Measurements from ENCODE around the gene ANKRD26.

DNA sequence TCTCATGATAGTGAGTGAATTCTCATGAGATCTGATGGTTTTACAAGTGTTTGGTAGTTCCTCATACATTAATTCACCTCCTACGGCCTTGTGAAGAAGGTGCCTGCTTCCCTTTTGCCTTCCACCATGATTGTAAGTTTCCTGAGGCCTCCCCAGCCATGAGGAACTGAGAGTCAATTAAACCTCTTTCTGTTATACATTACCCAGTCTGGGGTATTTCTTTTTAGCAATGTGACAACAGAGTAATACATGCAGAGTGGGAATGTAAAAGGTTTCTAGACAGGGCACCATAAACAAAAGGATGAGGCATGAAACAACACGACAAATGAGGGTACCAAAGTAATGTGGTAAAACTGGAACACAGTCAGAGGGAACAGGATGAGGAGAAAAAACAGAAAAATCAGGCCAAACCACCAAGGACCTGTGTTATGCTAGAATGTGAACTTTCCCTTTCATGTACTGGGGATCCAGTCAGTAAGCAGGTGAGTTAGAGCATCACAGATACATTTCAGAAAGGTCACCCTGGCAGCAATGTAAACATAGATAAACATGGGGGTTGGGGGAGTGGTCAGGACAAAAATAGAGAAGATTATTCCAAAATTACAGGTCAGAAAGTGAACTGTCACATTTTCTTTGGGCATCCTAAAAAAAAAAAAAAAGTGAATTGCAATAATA lies 31.9 kb downstream of the ANKRD26 start:
- TF ChIP-seq, protein P1, sequence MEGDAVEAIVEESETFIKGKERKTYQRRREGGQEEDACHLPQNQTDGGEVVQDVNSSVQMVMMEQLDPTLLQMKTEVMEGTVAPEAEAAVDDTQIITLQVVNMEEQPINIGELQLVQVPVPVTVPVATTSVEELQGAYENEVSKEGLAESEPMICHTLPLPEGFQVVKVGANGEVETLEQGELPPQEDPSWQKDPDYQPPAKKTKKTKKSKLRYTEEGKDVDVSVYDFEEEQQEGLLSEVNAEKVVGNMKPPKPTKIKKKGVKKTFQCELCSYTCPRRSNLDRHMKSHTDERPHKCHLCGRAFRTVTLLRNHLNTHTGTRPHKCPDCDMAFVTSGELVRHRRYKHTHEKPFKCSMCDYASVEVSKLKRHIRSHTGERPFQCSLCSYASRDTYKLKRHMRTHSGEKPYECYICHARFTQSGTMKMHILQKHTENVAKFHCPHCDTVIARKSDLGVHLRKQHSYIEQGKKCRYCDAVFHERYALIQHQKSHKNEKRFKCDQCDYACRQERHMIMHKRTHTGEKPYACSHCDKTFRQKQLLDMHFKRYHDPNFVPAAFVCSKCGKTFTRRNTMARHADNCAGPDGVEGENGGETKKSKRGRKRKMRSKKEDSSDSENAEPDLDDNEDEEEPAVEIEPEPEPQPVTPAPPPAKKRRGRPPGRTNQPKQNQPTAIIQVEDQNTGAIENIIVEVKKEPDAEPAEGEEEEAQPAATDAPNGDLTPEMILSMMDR (IDR thresholded peaks at IDR 0.05 in 2 of 3, conservative IDR thresholded peaks at IDR 0.05 in 1 of 3; ENCODE audit: insufficient read depth in 2 of 3, low read depth in 1 of 3, low read length in 3 of 3) = no peak
- TF ChIP-seq ZNF79 (CRISPR knock-in tag; IDR thresholded peaks at IDR 0.05; ENCODE audit: low read depth) = no peak
- TF ChIP-seq CHD2 (IDR thresholded peaks at IDR 0.05; ENCODE audit: low read depth, low read length) = no peak
- no peak for TF ChIP-seq POLR2A (conservative IDR thresholded peaks at IDR 0.05)
- TF ChIP-seq, protein P2, sequence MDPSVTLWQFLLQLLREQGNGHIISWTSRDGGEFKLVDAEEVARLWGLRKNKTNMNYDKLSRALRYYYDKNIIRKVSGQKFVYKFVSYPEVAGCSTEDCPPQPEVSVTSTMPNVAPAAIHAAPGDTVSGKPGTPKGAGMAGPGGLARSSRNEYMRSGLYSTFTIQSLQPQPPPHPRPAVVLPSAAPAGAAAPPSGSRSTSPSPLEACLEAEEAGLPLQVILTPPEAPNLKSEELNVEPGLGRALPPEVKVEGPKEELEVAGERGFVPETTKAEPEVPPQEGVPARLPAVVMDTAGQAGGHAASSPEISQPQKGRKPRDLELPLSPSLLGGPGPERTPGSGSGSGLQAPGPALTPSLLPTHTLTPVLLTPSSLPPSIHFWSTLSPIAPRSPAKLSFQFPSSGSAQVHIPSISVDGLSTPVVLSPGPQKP (CRISPR knock-in tag; IDR thresholded peaks at IDR 0.05) = no peak
- no peak for TF ChIP-seq IRF1 (CRISPR knock-in tag; IDR thresholded peaks at IDR 0.05; ENCODE audit: borderline replicate concordance)
- no peak for TF ChIP-seq SIX5 (IDR thresholded peaks at IDR 0.05; ENCODE audit: borderline replicate concordance in 1 of 2, insufficient read depth in 1 of 2, low read depth in 1 of 2, low read length in 2 of 2)
- no peak for TF ChIP-seq EP300 (IDR thresholded peaks at IDR 0.05; ENCODE audit: low read length)
- no peak for TF ChIP-seq RBM15 (IDR thresholded peaks at IDR 0.05; ENCODE audit: insufficient read depth, low read length)
- TF ChIP-seq, protein P3, sequence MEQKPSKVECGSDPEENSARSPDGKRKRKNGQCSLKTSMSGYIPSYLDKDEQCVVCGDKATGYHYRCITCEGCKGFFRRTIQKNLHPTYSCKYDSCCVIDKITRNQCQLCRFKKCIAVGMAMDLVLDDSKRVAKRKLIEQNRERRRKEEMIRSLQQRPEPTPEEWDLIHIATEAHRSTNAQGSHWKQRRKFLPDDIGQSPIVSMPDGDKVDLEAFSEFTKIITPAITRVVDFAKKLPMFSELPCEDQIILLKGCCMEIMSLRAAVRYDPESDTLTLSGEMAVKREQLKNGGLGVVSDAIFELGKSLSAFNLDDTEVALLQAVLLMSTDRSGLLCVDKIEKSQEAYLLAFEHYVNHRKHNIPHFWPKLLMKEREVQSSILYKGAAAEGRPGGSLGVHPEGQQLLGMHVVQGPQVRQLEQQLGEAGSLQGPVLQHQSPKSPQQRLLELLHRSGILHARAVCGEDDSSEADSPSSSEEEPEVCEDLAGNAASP (IDR thresholded peaks at IDR 0.05) = no peak
- no peak for TF ChIP-seq ZNF174 (CRISPR knock-in tag; IDR thresholded peaks at IDR 0.05)
- no peak for TF ChIP-seq CHD4 (IDR thresholded peaks at IDR 0.05; ENCODE audit: insufficient read depth, insufficient replicate concordance, low read depth, low read length, poor library complexity, severe bottlenecking)
- TF ChIP-seq GATA2 (CRISPR knock-in tag; IDR thresholded peaks at IDR 0.05) = no peak
- no peak for TF ChIP-seq NR2C2 (CRISPR knock-in tag; IDR thresholded peaks at IDR 0.05)
- no peak for TF ChIP-seq NR2C2 (tag; IDR thresholded peaks at IDR 0.05)

Measured in K562 (cell line).